PC-9 (cell line): ENCODE results near the gene FGF12. TPM values are rescaled to one million over a fixed set of nuclear protein-coding genes. Genes with fewer than 3 reads are reported as not detected.

Source experiments
- BruUV-seq: library from RNA; stranded (reverse); fragments of 400-500 nt; replicated peaks from 2 replicates; lab custom pipeline; 2021; lab: Mats Ljungman, UMichigan
- CTCF ChIA-PET: fragments of 300-600 bp; sonication (Branson Sonifier 250); formaldehyde crosslinking; loops from one replicate; lab custom pipeline; 2022; ENCODE audit warnings: antibody characterized with exemption; lab: Charles Lee
- POLR2A ChIA-PET: fragments of 300-600 bp; sonication (Branson Sonifier 250); formaldehyde crosslinking; loops from one replicate; lab custom pipeline; 2022; ENCODE audit warnings: antibody characterized with exemption; ENCODE audit not compliant: unreplicated experiment; lab: Charles Lee
- DNase-seq, 2 experiments: peaks; one replicate each; pipeline versions ENCODE4 v3.0.0 to v3.0.0-alpha.2; 2015 to 2022; ENCODE audit warnings: mixed read lengths in 1 of 2
- H2AFZ ChIP-seq: fragments of 200-600 bp; sonication (generic); 2 replicates; pipeline ENCODE4 v1.8.1; 2017; ENCODE audit warnings: antibody characterized with exemption
- H3F3A ChIP-seq: fragments of 200-600 bp; sonication (generic); 2 replicates; pipeline ENCODE4 v1.8.1; 2017; ENCODE audit warnings: antibody characterized with exemption, mild to moderate bottlenecking, low read depth; ENCODE audit not compliant: insufficient read depth
- H3K27ac ChIP-seq: fragments of 200-600 bp; sonication (generic); 2 replicates; pipeline ENCODE4 v1.6.1; 2016; ENCODE audit warnings: mixed run types
- H3K27me3 ChIP-seq: fragments of 200-600 bp; sonication (generic); 2 replicates; pipeline ENCODE4 v1.6.1; 2016; ENCODE audit warnings: low read depth, mixed run types; ENCODE audit not compliant: insufficient read depth
- H3K36me3 ChIP-seq: fragments of 200-600 bp; sonication (generic); 2 replicates; pipeline ENCODE4 v1.6.1; 2016; ENCODE audit warnings: low read depth, mixed run types
- H3K4me1 ChIP-seq: fragments of 200-600 bp; sonication (generic); replicated peaks from 2 replicates; pipeline ENCODE4 v1.6.1; 2016; ENCODE audit warnings: mixed run types; ENCODE audit not compliant: insufficient read depth
- H3K4me2 ChIP-seq: fragments of 200-600 bp; sonication (generic); 2 replicates; pipeline ENCODE4 v1.6.1; 2017; ENCODE audit warnings: mixed run types
- H3K4me3 ChIP-seq: fragments of 200-600 bp; sonication (generic); 2 replicates; pipeline ENCODE4 v1.6.1; 2016; ENCODE audit warnings: mixed run types
- H3K79me2 ChIP-seq: fragments of 200-600 bp; sonication (generic); 2 replicates; pipeline ENCODE4 v1.6.1; 2017; ENCODE audit warnings: low read depth, mixed run types
- H3K9me2 ChIP-seq: fragments of 200-600 bp; sonication (generic); 2 replicates; pipeline ENCODE4 v1.8.1; 2017; ENCODE audit warnings: mild to moderate bottlenecking; ENCODE audit not compliant: insufficient read depth
- H3K9me3 ChIP-seq: fragments of 200-600 bp; sonication (generic); 2 replicates; pipeline ENCODE4 v1.8.1; 2016; ENCODE audit warnings: low read depth; ENCODE audit not compliant: insufficient read depth
- H4K20me1 ChIP-seq: fragments of 200-600 bp; sonication (generic); 2 replicates; pipeline ENCODE4 v1.8.1; 2017; ENCODE audit not compliant: insufficient read depth
- EZH2 ChIP-seq: fragments of 200-600 bp; sonication (generic); IDR thresholded peaks from 2 replicates; pipeline ENCODE4 v1.8.0; 2017; ENCODE audit warnings: antibody characterized with exemption, low read depth
- intact Hi-C: fragments of 100-400 bp; cut with micrococcal nuclease; formaldehyde crosslinking; loops from one replicate; pipeline ENCODE4 v1.10.0; 2022; ENCODE audit not compliant: unreplicated experiment
- total RNA-seq: library from RNA; stranded (reverse); gene quantifications from 2 replicates; pipeline ENCODE4 v1.2.3, GENCODE V29; 2021
- TF ChIP-seq, protein P1 (sequence below): fragments of 200-600 bp; sonication (generic); conservative IDR thresholded peaks from 2 replicates; pipeline ENCODE4 v1.6.1; 2017; ENCODE audit warnings: mixed run types, antibody characterized with exemption, mild to moderate bottlenecking, moderate library complexity

FGF12 gene
- total RNA-seq, 1 experiment from 2014 or later: 10.9 TPM

DNA sequence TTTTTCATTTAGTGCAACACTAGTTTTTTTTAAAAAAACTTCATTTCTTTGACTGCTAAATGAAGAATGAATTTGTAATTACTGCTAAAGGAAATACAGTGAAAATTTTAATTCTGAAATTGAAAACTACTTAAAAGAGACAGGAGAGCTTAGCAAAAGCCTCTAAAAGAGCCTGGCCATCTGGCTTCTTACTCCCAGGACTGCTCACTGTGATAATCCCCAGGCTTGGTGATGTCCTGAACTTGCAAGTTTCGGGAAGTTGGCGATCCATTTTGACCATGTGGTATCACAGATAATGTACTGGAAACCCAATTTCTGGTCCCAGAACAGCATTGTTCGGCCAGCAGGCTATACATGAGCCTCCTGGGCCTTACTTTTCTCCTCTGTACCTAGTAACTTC lies 292.1 kb downstream of the FGF12 start:
- ChIA-PET CTCF (no interaction called here), POLR2A (interaction anchor here (0.6 kb wide), 1 partner anchor 745 kb away, joined by 5 read pairs; no protein-coding TSS in a partner anchor)
- H3K36me3 ChIP-seq: no peaks in the 10 kb centered on the region
- no peak overlapping the region for H2AFZ ChIP-seq
- intact Hi-C loops: no loop called here
- H3F3A ChIP-seq: no peaks in the 10 kb centered on the region
- no peaks in the 10 kb centered on the region for H3K79me2 ChIP-seq
- no peak overlapping the region for H3K4me3 ChIP-seq
- H4K20me1 ChIP-seq: no peaks in the 10 kb centered on the region
- H3K9me2 ChIP-seq: no peaks in the 10 kb centered on the region
- DNase-seq: no peak
- H3K27me3 ChIP-seq: no peaks in the 10 kb centered on the region
- no peaks in the 10 kb centered on the region for H3K9me3 ChIP-seq
- BruUV-seq: no TSS peak
- H3K27ac ChIP-seq: no peak overlapping the region
- TF ChIP-seq EZH2: no peak
- TF ChIP-seq, protein P1, sequence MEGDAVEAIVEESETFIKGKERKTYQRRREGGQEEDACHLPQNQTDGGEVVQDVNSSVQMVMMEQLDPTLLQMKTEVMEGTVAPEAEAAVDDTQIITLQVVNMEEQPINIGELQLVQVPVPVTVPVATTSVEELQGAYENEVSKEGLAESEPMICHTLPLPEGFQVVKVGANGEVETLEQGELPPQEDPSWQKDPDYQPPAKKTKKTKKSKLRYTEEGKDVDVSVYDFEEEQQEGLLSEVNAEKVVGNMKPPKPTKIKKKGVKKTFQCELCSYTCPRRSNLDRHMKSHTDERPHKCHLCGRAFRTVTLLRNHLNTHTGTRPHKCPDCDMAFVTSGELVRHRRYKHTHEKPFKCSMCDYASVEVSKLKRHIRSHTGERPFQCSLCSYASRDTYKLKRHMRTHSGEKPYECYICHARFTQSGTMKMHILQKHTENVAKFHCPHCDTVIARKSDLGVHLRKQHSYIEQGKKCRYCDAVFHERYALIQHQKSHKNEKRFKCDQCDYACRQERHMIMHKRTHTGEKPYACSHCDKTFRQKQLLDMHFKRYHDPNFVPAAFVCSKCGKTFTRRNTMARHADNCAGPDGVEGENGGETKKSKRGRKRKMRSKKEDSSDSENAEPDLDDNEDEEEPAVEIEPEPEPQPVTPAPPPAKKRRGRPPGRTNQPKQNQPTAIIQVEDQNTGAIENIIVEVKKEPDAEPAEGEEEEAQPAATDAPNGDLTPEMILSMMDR: no peak
- no peaks in the 10 kb centered on the region for H3K4me1 ChIP-seq
- H3K4me2 ChIP-seq: no peak overlapping the region

GRCh38 chr3:192434186-192434585 lies 293.2 kb downstream of the FGF12 start:
- no peaks in the 10 kb centered on the region for H4K20me1 ChIP-seq
- DNase-seq: no peak
- H3K27me3 ChIP-seq: no peaks in the 10 kb centered on the region
- no TSS peak for BruUV-seq
- H3K4me3 ChIP-seq: no peak overlapping the region
- no peak overlapping the region for H3K4me2 ChIP-seq
- ChIA-PET POLR2A (interaction anchor here (0.9 kb wide), 1 partner anchor 277 kb away, joined by 6 read pairs; no protein-coding TSS in a partner anchor), CTCF (no interaction called here)
- H2AFZ ChIP-seq: no peak overlapping the region
- no peaks in the 10 kb centered on the region for H3F3A ChIP-seq
- TF ChIP-seq EZH2: no peak
- TF ChIP-seq, protein P1: no peak
- no peak overlapping the region for H3K27ac ChIP-seq
- no peaks in the 10 kb centered on the region for H3K9me3 ChIP-seq
- intact Hi-C loops: no loop called here
- no peaks in the 10 kb centered on the region for H3K9me2 ChIP-seq
- H3K36me3 ChIP-seq: no peaks in the 10 kb centered on the region
- no peaks in the 10 kb centered on the region for H3K79me2 ChIP-seq
- H3K4me1 ChIP-seq: no peaks in the 10 kb centered on the region

GRCh38 chr3:192433704-192434103 lies 293.6 kb downstream of the FGF12 start:
- no peak overlapping the region for H3K4me3 ChIP-seq
- CTCF ChIA-PET: no interaction called here
- H3K79me2 ChIP-seq: no peaks in the 10 kb centered on the region
- POLR2A ChIA-PET: interaction anchor here (0.9 kb wide), 1 partner anchor 276 kb away, joined by 6 read pairs; no protein-coding TSS in a partner anchor
- H3K4me1 ChIP-seq: no peaks in the 10 kb centered on the region
- no peaks in the 10 kb centered on the region for H3K36me3 ChIP-seq
- no peaks in the 10 kb centered on the region for H3F3A ChIP-seq
- no peaks in the 10 kb centered on the region for H3K9me2 ChIP-seq
- BruUV-seq: no TSS peak
- no peak overlapping the region for H3K27ac ChIP-seq
- H3K9me3 ChIP-seq: no peaks in the 10 kb centered on the region
- no peak overlapping the region for H2AFZ ChIP-seq
- intact Hi-C loops: no loop called here
- H3K4me2 ChIP-seq: no peak overlapping the region
- H3K27me3 ChIP-seq: no peaks in the 10 kb centered on the region
- no peak for DNase-seq
- TF ChIP-seq, protein P1: no peak
- TF ChIP-seq EZH2: no peak
- H4K20me1 ChIP-seq: no peaks in the 10 kb centered on the region
